NCI-H1105 treated with DMSO at 0.1 percent for 48 hours (cell line): ENCODE measurements around the gene ANAPC16.
"Not testable (repeated sequence)": the region's sequence is repeated elsewhere in the genome, so short reads cannot be mapped to it uniquely, and the experiment has no call there.

Experiments used
- DNase-seq: peaks from one replicate; lab custom pipeline; 2025; lab: John Stamatoyannopoulos, UW

The ANAPC16 gene

DNA sequence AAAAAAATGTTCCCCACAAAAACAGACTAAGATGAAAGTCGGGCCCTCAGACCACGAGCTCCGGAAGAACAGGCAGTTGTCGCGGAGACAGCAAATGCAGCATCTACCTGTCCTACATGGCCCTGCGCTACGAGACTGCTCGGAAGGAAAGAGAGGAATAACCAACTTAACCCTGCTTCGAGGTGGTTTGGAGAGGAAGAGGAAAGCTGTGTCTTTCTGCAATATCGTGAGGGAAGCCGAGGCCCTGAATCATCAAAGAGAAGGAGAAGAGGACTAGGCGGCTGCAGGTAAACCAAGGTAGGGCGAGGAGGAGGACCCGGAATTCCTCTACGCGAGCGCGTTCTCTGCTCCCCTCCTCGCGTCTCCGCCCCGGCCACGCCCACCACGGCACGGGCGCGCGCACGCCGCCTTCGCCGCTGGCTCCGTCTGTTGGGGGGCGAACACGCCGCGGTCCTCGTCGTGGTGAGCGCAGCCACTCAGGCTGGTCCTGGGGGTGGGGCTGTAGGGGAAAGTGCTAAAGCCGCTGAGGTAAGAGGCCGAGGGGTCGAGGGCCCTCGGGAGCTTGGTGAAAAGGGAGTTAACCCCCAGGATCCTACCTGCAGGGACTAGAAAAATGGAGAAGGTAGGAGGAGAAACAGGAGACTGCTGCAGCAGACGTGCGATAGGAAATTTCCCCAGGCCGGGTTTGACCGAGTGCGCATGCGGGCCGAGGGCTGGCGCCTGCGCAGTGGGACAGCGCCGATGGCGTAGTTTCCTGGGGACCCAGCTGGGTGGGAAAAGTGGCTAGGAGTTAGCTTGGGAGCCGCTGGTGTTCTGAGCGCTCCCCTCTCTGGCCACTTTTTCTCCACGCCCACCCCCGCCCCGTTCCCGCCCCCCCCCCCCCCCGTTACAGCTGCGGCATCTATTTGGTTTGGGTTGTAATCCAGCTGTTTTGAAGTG, at the start of gene ANAPC16, which contains the start of gene ASCC1:
Gene ANAPC16 (plus strand): TSS at position 402 of the 939 bp plus-strand sequence. CDS start 7,903 bp downstream, outside the sequence.
Gene ASCC1 (minus strand): TSS at position 666 of the 939 bp plus-strand sequence. CDS start 2,978 bp downstream, outside the sequence.
- DNase-seq: peak; percentile 73

DNA sequence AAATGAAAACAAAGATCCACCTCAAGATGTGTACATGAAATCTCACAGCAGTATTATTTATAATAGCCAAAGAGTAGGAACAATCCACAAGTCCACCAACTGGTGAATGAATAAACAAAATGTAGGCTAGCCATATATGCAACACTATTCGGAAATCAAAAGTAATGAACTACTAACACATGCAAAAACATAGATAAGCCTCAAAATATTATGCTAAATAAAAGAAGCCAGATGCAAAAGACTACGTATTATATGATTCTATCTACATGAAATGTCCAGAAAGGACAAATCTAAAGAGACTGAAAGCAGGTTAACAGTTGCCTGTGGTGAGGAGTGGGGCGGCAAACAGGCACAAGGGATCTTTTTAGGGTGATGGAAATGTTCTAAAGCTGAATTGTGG, 48.7 kb upstream of the ANAPC16 start:
- DNase-seq: no peak

DNA sequence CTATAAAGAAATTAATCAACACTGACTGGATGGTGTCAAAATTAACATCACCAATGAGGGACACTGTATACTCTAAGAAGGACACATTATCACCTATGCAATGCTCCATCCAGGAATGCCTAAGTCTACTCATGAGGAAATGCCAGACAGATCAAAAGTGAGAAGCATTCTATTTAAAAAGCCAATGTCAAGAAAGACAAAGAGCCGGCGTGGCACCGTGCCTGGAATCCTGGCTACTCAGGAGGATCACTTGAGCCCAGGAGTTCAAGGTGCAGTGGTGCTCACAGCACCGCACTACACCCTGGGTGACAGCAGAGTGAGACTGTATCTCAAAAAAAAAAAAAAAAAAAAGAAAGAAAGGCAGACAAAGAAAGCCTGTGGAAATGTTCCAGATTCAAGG, 45.5 kb upstream of the ANAPC16 start:
- DNase-seq: no peak

DNA sequence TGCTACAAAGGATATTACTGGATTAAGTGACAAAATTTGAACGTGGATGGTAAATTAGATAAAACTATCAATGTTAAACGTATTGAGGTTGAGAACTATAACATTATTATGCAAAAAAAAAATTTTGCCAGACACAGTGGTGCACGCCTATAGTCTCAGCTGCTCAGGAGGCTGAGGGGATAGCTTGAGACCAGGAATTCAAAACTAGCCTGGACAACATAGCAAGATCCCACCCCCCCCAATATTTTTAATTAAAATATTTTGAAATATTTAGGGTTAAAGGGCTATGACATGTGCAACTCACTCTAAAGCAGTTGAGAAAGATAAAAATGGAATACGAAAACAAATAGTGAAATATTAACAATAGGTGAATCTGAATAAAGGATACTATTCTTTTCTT, 45.1 kb upstream of the ANAPC16 start:
- no peak for DNase-seq

DNA sequence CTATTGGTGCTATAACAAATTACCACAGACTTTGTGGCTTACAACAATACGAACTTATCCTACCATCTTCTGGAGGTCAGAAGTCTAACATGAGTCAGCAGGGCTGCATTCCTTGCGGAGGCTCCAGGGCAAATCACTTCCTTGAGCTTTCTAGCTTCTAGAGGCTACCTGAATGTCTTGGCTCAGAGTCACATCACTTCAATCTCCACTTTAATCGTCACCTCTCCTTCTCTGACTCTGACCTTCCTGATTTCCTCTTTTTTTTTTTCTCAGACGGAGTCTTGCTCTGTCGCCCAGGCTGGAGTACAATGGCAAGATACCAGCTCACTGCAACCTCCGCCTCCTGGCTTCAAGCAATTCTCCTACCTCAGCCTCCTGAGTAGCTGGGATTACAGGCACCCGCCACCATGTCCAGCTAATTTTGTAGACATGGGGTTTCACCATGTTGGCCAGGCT, 44.6 kb upstream of the ANAPC16 start:
- DNase-seq: no peak

DNA sequence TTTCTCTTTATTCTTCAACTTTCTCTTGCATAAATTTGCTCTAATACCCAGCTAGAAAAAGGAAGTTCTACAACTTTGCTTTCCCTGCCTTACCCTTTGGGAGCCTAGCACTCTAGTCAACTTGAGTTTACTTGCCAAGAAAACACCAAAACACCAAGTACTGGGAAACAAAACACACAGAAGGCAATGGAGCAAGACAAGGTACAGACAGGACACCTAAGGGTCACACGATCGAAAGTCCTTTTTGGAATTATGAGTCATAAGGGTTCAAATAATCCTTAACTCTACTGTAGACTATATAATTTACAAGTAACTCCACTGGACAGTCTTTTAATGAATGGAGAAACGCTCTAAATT, 42.6 kb upstream of the ANAPC16 start:
- DNase-seq: no peak

DNA sequence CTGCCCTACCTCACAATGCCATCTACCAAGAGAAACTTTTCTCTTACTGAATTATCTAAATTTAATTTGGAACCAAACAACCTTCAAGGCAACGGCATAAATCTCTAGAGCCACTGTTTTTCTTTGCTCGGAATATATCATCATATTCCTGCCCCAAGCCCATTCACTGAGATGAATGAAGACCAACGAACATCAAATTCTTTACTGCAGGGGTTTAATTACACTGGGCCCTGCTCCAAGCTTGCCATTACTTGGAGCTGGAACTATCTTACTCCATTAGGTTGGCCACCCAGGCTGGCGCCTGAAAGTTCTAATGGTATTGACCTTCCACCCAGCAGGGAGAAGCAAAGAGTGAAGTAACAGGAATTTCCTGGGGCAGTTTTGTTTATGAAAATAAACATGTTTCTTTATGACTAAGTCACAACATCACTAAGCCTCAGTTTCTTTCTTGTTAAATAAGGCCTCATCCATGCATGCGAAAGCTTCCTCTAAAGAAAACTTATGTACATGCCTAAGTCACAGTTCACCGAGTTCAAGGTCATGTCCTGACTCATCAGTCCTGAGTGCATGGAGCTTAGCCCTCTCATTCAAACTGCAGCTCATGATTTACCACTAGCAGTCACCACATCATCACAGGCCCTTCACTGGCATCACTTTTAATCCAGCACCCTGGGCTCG, 42.1 kb upstream of the ANAPC16 start:
- DNase-seq: peak; percentile 82

DNA sequence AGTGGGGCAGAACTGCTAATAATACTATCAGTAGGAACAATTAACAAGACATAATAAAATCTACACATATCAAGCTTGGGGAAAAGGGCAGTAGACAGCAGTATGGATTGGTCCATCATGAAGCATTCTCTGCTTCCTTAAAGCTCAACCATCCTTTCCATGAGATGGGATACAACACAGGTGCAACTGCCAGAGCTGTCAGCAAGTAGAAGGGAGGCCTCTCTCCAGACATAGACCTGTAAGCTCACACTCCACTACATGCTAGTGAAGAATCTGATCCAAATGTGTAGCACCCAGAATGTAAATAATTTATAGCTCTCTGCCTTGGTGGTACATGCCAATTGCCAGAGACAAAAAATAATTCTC, 41.5 kb upstream of the ANAPC16 start:
- no peak for DNase-seq

DNA sequence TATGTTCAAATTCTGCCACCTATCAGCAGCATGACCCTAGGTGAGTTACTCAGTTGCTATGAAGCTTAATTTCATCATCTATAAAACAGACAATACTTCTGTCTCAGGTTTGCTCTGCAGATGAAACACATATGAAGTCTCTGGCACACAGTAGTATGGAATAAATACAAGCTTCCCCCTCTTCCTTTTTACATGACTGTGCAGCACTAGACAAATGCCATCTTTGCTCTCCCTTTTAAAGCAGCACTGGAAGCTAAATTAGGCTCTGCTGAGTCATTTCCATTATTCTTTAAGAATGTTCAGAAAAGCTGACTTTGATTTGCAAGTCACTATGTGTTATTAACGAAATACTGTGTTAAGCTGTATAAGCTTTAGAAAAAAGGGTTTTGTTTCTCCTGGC, 40.7 kb upstream of the ANAPC16 start:
- DNase-seq: no peak

DNA sequence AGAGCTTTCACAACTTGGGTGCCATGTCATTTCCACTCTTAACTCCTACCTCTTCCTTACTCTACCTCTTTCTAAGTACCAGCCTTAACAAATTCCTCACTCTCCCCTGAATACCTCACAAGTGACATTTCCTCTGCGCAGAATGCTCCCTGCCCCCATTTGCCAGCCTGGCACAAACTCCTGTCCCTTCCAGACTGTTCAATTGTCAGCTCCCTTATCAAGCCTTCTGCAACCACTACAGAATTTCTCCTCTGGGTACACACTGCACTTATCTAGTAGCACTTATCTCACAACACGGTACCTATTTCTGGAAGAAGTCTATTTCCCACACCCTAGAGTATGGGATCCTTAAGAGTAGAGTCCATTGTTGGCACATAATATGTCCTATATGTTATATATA, 39.1 kb upstream of the ANAPC16 start:
- DNase-seq: no peak

DNA sequence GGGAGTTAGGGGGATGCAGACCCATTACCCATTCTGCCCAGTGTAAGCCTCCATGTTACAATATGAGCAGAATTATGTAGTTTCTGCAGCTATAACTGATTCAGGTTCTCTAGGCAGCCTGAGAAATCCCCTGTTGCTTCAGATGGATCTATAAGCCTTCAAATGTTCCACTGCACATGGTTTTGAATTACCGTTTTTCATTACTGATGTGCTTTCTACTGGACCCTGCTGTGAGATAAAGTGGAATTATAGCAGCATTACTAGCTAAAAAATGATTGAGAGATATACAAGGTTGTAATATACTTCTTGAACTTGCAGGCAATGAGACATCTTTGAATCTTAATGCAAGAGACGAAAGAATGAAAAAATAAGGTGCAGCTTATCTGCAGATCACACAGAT, 38.4 kb upstream of the ANAPC16 start:
- DNase-seq: no peak

DNA sequence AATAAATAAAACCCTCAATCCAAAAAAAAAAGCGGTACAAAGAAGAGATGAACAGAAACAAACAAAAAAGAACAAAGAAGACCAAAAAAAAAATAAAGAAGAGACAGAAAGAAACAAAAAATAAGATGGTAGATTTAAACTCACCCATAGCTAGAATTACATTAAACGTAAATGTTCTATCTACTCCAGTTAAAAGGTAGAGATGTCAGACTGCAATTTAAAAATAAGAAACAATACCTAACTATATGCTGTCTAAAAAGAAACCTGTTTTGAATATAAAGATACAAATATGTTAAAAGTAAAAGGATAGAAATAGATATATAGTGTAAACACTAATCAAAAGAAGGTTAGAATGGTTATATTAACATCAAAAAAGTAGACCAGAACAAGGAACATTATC, 31.7 kb upstream of the ANAPC16 start:
- DNase-seq: no peak

DNA sequence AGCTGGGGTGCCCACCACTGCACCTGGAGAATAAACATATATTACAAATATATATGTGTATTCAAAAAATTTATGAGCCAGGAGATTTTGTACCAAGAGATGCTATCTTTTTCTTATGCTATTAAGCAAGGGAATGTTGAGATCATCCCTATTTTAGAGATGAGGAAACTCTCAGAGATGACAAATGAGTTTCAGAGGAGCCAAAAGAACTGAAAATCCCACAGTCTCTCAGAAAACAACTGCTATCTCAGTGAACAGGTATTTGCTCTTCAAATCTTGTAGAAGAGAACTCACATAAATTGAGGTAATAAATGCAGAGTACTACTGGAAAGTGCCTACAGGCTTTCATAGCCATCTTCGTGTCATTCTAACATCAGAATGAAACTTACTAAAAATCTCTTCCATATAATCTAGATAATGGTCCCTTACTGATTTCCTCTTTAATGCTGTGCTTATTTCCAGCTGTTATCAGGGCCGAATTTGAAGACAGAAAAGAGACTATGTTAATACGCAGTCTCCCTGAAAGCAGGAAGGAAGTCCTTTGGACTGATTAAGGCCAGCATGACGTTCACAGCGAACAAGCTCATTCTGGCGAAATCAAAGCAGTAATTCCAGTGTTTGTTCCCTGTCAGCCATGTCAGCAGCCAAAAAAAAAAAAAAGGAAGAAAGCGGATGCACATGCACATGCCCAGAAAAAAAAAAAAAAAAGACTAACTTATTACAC, 29.4 kb upstream of the ANAPC16 start:
- no peak for DNase-seq

DNA sequence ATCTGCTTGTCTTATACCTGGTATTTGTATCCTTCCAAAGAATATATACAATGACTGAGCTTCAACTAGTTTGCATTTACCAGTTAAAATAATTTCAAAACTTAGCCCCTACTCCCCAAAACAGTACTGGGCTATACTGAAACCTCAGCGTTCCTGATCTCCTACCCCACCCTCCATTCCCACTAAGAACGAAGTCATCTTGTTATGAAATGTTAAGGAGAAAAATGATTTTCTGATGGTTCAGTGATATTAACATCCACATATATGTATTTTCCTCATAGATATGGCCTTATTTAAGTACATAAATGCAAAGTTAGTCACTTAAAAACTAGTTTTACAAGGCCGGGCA, 28.9 kb upstream of the ANAPC16 start:
- no peak for DNase-seq

DNA sequence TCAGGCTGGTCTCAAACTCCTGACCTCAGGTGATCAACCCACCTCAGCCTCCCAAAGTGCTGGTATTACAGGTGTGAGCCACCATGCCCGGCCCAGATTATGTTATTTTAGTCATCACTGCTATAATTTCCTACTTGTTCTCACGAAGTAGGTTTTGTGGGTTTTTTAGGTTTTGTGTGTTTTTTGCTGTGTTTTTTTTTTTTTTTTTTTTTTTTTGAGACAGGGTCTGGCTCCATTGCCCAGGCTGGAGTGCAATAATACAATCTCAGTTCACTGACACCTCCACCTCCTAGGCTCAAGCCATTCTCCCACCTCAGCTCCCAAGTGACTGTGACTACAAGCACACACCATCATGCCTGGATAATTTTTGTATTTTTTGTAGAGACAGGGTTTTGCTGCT, 20.9 kb upstream of the ANAPC16 start:
- DNase-seq: no peak

DNA sequence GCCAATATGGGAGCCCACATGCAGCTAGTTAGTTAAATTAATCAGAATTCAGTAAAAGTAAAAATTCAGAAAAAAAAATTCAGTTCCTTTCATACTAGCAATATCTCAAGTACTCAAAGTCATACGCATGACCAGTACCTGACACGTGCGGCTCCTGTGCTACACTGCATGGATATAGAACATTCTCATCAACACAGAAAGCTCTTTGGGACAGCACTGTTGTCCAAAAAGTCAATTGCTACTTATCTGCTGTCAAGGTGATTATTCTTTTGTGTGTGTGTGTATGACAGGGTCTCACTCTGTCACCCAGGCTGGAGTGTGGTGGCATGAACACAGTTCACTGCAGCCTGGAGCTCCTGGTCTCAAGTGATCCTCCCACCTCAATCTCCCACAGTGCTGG, 14.9 kb upstream of the ANAPC16 start:
- DNase-seq: no peak

DNA sequence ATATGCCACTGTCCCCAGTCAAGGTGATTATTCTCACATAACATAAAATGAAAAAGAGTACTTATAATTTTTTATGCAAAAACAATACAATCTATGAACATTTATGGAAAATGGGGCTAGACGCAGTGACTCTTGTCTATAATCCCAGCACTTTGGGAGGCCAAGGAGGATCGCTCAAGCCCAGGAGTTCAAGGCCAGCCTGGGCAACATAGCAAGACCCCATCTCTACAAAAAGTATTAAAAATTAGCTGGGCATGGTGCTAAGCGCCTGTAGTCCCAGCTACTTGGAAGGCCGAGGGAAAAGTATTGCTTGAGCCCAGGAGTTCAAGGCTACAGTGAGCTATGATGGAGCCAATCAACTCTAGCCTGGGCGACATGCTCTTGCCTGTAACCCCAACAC, 14.5 kb upstream of the ANAPC16 start:
- no peak for DNase-seq

DNA sequence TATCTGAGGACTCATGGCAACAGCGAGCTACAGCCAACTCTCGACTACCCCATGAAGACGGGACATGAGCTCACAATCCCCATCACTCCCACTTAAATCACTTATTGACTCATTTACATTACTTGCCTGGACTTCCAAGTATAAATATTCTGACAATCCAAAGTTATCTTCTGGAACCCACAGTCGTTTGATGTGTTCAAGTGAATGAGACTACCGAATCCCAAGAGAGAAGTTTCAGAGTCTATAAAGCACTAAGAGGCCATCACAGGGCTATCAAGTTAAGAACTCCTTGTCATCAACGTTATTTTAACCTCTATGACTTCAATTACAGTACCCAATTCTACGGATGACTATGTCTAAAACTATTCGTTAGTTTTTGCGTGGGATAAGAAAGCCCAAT, 11.5 kb upstream of the ANAPC16 start:
- DNase-seq: no peak

DNA sequence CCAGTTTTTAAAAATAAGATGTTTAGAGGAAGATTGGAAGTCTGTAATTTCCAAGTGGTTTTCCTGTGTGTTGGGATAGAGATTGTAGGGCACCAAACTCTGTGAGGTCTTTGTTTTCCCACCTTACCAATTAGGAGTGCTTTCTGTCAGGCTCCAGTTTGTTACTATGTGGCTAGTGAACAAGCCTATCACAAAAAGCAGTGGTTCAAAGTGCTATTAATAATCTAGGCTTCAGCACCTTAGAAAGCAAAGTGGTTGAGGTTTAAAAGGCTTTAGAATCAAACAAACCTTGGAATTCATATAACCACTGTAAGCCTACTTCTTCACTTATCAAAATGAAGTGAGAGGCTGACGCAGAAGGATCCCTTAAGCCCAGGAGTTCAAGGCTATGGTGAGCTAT, 11.1 kb upstream of the ANAPC16 start:
- DNase-seq: no peak

DNA sequence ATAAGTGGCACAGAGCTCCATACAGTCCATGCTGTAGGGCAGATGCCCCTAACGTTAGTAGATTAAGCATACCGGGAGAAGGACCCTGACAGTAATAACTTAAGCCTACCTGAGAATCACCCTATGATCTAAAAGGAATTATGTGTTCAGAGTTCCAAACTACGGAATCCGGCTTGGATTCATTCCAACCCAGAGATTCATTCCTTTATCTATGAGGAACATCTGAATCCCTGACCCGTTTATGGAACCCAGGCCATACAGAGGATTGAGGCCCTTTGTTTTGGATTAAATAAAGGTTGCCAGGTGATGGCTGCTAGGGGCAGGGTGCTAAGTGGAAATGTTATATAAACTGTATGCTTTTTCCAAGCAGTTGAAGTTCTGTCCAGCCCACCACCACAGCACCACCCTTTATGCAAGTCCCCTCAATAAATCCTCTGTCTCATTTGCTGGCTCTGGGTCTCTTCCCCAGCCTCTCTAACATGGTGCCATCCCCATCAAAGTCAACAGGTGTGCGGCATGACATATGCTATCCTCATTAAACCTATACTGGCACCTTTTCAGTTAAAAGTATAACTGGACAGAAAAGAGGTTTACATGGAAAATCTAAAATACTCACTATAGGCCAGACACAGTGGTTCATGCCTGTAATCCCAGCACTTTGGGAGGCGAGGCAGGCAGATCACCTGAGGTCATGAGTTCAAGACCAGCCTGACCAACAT, 9.1 kb upstream of the ANAPC16 start:
- no peak for DNase-seq

DNA sequence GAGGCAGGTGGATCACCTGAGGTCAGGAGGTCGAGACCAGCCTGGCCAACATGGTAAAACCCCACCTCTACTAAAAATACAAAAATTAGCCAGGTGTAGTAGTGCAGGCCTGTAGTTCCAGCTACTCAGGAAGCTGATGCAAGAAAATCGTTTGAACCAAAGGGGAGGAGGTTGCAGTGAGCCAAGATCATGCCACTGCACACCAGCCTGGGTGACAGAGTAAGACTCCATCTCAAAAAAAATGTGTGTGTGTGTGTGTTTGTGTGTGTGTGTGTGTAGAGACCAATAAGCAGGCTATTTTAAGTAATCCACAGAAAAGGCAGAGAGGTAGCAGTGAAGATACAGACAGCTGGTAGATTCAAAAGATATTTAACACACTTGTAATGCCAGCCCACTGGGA, 7.3 kb upstream of the ANAPC16 start:
- DNase-seq: not testable (repeated sequence)

DNA sequence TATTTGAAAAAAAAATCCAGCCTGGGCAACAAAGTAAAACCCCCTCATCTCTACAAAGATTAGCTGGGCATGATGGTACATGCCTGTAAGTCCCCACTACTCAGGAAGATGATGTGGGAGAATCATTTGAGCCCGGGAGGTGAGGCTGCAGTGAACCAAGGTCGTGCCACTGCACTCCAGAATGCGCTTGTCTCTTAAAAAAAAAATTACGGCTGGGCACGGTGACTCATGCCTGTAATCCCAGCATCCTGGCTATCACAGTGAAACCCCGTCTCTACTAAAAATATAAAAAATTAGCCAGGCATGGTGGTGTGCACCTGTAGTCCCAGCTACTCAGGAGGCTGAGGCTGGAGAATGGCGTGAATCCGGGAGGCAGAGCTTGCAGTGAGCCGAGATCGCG, 4.4 kb upstream of the ANAPC16 start:
- DNase-seq: not testable (repeated sequence)
